Measurements from ENCODE around the gene SPAAR.

GRCh38 chr9:35928591-35929452, 19.5 kb downstream of the SPAAR start:
- TF ChIP-seq, protein P1, sequence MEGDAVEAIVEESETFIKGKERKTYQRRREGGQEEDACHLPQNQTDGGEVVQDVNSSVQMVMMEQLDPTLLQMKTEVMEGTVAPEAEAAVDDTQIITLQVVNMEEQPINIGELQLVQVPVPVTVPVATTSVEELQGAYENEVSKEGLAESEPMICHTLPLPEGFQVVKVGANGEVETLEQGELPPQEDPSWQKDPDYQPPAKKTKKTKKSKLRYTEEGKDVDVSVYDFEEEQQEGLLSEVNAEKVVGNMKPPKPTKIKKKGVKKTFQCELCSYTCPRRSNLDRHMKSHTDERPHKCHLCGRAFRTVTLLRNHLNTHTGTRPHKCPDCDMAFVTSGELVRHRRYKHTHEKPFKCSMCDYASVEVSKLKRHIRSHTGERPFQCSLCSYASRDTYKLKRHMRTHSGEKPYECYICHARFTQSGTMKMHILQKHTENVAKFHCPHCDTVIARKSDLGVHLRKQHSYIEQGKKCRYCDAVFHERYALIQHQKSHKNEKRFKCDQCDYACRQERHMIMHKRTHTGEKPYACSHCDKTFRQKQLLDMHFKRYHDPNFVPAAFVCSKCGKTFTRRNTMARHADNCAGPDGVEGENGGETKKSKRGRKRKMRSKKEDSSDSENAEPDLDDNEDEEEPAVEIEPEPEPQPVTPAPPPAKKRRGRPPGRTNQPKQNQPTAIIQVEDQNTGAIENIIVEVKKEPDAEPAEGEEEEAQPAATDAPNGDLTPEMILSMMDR (IDR thresholded peaks at IDR 0.05; ENCODE audit: insufficient read depth, low read length, poor library complexity, severe bottlenecking): no peak
- no peak for TF ChIP-seq EZH2phosphoT487 (conservative IDR thresholded peaks at IDR 0.05; ENCODE audit: low read length)

Data from SU-DHL-6 (cell line).